ENCODE measurements around the gene INTS13. TPM values are rescaled to one million over a fixed set of nuclear protein-coding genes. Genes with fewer than 3 reads are reported as not detected.
A peak's percentile ranks its signal among the peaks of the same experiment; 100 is the strongest.

The INTS13 gene
- total RNA-seq, 6 experiments from 2014 or later, result 26.8 to 35.9 (median 28.1) TPM

DNA sequence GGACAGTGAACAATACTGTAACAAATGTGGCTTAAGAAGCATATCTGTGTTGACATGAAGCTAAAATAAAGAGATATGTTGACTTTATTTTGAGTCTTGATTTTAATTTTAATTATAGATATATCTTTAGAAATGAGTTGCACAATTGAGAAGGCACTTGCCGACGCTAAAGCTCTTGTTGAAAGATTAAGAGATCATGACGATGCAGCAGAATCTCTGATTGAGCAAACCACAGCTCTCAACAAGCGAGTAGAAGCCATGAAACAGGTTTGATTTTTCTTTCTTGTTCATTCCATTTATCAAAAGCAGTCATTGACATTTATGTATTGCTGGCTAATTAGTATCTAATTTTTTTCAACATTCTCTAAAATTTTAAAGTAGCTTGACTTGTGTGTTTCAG lies 16.2 kb upstream of the INTS13 start:
- TF ChIP-seq, protein P1, sequence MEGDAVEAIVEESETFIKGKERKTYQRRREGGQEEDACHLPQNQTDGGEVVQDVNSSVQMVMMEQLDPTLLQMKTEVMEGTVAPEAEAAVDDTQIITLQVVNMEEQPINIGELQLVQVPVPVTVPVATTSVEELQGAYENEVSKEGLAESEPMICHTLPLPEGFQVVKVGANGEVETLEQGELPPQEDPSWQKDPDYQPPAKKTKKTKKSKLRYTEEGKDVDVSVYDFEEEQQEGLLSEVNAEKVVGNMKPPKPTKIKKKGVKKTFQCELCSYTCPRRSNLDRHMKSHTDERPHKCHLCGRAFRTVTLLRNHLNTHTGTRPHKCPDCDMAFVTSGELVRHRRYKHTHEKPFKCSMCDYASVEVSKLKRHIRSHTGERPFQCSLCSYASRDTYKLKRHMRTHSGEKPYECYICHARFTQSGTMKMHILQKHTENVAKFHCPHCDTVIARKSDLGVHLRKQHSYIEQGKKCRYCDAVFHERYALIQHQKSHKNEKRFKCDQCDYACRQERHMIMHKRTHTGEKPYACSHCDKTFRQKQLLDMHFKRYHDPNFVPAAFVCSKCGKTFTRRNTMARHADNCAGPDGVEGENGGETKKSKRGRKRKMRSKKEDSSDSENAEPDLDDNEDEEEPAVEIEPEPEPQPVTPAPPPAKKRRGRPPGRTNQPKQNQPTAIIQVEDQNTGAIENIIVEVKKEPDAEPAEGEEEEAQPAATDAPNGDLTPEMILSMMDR (IDR thresholded peaks at IDR 0.05), result no peak

GRCh38 chr12:26953447-26953846 lies 15.7 kb upstream of the INTS13 start:
- TF ChIP-seq, protein P1 (IDR thresholded peaks at IDR 0.05), result no peak
- Mint-ChIP-seq H3K36me3 (ENCODE audit: low read depth) (peaks cover 25% of the 10 kb centered on the region), H3K27me3 (ENCODE audit: insufficient read depth) (no peaks in the 10 kb centered on the region), H3K4me3 (no peak overlapping the region), H3K9me3 (no peaks in the 10 kb centered on the region), H3K4me1 (ENCODE audit: low read depth) (peaks cover 11% of the 10 kb centered on the region), H3K27ac (no peak overlapping the region)
- DNase-seq, result peak; percentile 26

More for the DNA sequence above, 16.2 kb upstream of the INTS13 start:
- Mint-ChIP-seq H3K4me1 (ENCODE audit: low read depth) (peaks cover 11% of the 10 kb centered on the region), H3K36me3 (ENCODE audit: low read depth) (peaks cover 23% of the 10 kb centered on the region), H3K27ac (no peak overlapping the region), H3K27me3 (ENCODE audit: insufficient read depth) (no peaks in the 10 kb centered on the region), H3K4me3 (no peak overlapping the region), H3K9me3 (no peaks in the 10 kb centered on the region)
- no peak for DNase-seq

- TF ChIP-seq, protein P1 (IDR thresholded peaks at IDR 0.05), result no peak
- Mint-ChIP-seq H3K36me3 (ENCODE audit: low read depth) (peaks cover 45% of the 10 kb centered on the region), H3K27ac (no peak overlapping the region), H3K9me3 (no peaks in the 10 kb centered on the region), H3K4me3 (no peak overlapping the region), H3K4me1 (ENCODE audit: low read depth) (peaks cover 48% of the 10 kb centered on the region), H3K27me3 (ENCODE audit: insufficient read depth) (no peaks in the 10 kb centered on the region)
- DNase-seq, result no peak
Measured at GRCh38 chr12:26948309-26948708, 10.5 kb upstream of the INTS13 start.

DNA sequence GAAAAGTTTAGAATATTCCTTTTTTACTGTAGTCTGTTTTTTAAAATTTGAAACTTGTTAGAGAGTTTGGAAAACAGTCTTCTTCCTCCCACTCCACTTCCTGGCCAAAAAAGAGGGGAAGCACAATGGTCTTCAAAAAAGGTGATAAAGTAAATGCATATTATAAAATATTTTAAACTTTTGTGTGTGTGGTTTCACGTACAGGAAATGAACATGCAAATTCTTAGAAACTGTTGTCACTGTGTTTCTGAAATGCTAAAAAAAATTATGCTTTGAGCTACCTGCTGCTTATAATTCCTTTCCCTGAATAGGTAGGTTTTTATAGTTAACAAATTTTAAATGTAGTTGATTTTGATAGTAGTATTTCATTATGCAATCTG lies 3.4 kb upstream of the INTS13 start:
- no peak for DNase-seq
- H3K9me3 Mint-ChIP-seq, result no peaks in the 10 kb centered on the region
- peak overlapping the region; percentile 33; the same call in 1 of the 2 replicates for H3K27ac Mint-ChIP-seq
- H3K4me3 Mint-ChIP-seq, result peak overlapping the region; percentile 96
- H3K27me3 Mint-ChIP-seq (ENCODE audit: insufficient read depth), result peaks cover 3% of the 10 kb centered on the region
- H3K36me3 Mint-ChIP-seq (ENCODE audit: low read depth), result peaks cover 28% of the 10 kb centered on the region
- peaks cover 73% of the 10 kb centered on the region for H3K4me1 Mint-ChIP-seq (ENCODE audit: low read depth)
- TF ChIP-seq, protein P1 (IDR thresholded peaks at IDR 0.05), result no peak

DNA sequence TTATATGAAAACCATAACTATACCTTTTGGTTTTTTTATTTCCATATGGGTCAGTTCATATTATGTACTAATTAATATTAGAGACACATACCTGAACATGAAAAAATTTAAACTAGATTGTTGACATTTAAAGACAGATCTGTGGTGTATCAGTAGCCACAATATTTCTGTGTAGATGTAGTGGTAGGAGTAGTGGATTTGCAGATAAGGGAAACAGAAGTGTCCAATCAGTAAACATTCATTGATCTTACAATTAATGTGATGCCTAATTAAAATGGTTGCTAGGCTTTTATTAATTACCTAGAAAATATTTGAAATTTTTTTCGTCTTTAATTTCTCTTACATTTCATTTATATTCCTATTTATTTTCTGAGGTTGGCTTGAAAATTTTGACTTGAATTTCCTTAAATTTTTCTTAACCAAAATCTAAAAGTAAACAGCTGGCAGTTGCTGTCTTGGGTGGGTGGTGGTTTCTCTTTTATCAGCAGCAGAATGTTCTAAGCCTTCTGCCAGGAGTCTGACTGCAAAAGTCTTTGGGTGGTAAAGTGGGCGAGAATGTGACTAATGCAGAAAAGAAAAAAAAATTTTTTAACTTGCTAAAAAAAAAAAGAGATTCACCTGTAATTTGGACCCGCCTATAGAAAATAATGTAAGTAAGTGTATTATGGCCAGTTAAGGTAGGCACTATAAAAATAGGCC lies 2.9 kb upstream of the INTS13 start:
- H3K4me3 Mint-ChIP-seq, result peak overlapping the region; percentile 96
- H3K27ac Mint-ChIP-seq, result peak overlapping the region; percentile 33; the same call in 1 of the 2 replicates
- TF ChIP-seq, protein P1 (IDR thresholded peaks at IDR 0.05), result no peak
- peaks cover 73% of the 10 kb centered on the region for H3K4me1 Mint-ChIP-seq (ENCODE audit: low read depth)
- no peaks in the 10 kb centered on the region for H3K9me3 Mint-ChIP-seq
- peaks cover 3% of the 10 kb centered on the region for H3K27me3 Mint-ChIP-seq (ENCODE audit: insufficient read depth)
- no peak for DNase-seq
- peaks cover 22% of the 10 kb centered on the region for H3K36me3 Mint-ChIP-seq (ENCODE audit: low read depth)
